GM21825 (cell line): ENCODE measurements around the gene CALHM1.
"Not testable (repeated sequence)": the region's sequence is repeated elsewhere in the genome, so short reads cannot be mapped to it uniquely, and the experiment has no call there.

Source experiments
- ATAC-seq: cut with Tn5 transposase; IDR thresholded peaks from one replicate; pipeline ENCODE4 v1.9.1; 2021; ENCODE audit warnings: mild to moderate bottlenecking, moderate library complexity; ENCODE audit not compliant: unreplicated experiment

CALHM1 gene

GRCh38 chr10:103458720-103459119 is at the start of gene CALHM1:
Gene CALHM1 (minus strand): TSS chr10:103458900. CDS start chr10:103458751, 149 bp downstream.
- no peak for ATAC-seq

GRCh38 chr10:103507235-103508191 is 48.8 kb upstream of the CALHM1 start:
- no peak for ATAC-seq

- ATAC-seq: no peak
These were observed 47.4 kb upstream of the CALHM1 start for GRCh38 chr10:103506061-103506460.

- no peak for ATAC-seq
These were observed 45.6 kb upstream of the CALHM1 start for GRCh38 chr10:103504181-103504783.

GRCh38 chr10:103503777-103504176 is 45.1 kb upstream of the CALHM1 start:
- not testable (repeated sequence) for ATAC-seq

- ATAC-seq: no peak
These were observed 44.4 kb upstream of the CALHM1 start for GRCh38 chr10:103502849-103503660.

GRCh38 chr10:103501186-103501585 is 42.5 kb upstream of the CALHM1 start:
- no peak for ATAC-seq

GRCh38 chr10:103500481-103500880 is 41.8 kb upstream of the CALHM1 start:
- ATAC-seq: no peak

GRCh38 chr10:103499881-103500280 is 41.2 kb upstream of the CALHM1 start:
- ATAC-seq: no peak

- no peak for ATAC-seq
These were observed 40.4 kb upstream of the CALHM1 start for GRCh38 chr10:103498936-103499638.

GRCh38 chr10:103497161-103497915 is 38.6 kb upstream of the CALHM1 start:
- ATAC-seq: no peak

- ATAC-seq: no peak
These were observed 36.6 kb upstream of the CALHM1 start for GRCh38 chr10:103495321-103495720.

- no peak for ATAC-seq
These were observed 35.5 kb upstream of the CALHM1 start for GRCh38 chr10:103493916-103494877.

- ATAC-seq: no peak
These were observed 34.7 kb upstream of the CALHM1 start, which contains the start of gene NEURL1 for GRCh38 chr10:103493362-103493915. Gene NEURL1 (plus strand): TSS chr10:103493705. CDS start chr10:103494388, 683 bp downstream.

GRCh38 chr10:103492655-103493261 is 34.1 kb upstream of the CALHM1 start:
- no peak for ATAC-seq

GRCh38 chr10:103491729-103492364 is 33.1 kb upstream of the CALHM1 start:
- ATAC-seq: no peak

- no peak for ATAC-seq
These were observed 32.2 kb upstream of the CALHM1 start for GRCh38 chr10:103490986-103491314.

- ATAC-seq: no peak
These were observed 28.7 kb upstream of the CALHM1 start for GRCh38 chr10:103487410-103487708.
